ENCODE measurements around the gene ARF5. TPM values are rescaled to one million over a fixed set of nuclear protein-coding genes. Genes with fewer than 3 reads are reported as not detected.

ARF5 gene
- total and polyA plus RNA-seq, 2 of the 8 experiments (the other 6 are each of a cell fraction or from before 2014, with no cell fraction given): 154 to 579 TPM

- DNase-seq (ENCODE audit: low read depth in 1 of 2, low spot score in 2 of 2) (no peak), FAIRE-seq (no peak)
- Histone ChIP-seq H4K8ac (ENCODE audit: extremely low read depth, insufficient read depth, low read length) (0 out of 2 replicates have a peak overlapping the region, but pooled peaks have one; percentile 43), H4K5ac (ENCODE audit: insufficient read length, low read depth, low read length) (peak overlapping the region; percentile 43), H3K18ac (ENCODE audit: extremely low read depth, low read length) (0 out of 2 replicates have a peak overlapping the region, but pooled peaks have one; percentile 44), H3K23me2 (ENCODE audit: low read depth, low read length) (peaks cover 10% of the 10 kb centered on the region), H3K27me3 (replicated peaks in 1 of 4; ENCODE audit: control insufficient read depth in 3 of 4, extremely low read depth in 1 of 4, insufficient read depth in 3 of 4, low read length in 3 of 4) (peaks cover 5 to 23% (median 22%) of the 10 kb centered on the region in 4 experiments), H2BK15ac (ENCODE audit: low read length) (no peak overlapping the region; the same call in 1 of the 2 replicates), H3K4me3 (ENCODE audit: extremely low read depth in 1 of 4, insufficient read depth in 2 of 4, low read depth in 3 of 4, low read length in 4 of 4) (peak overlapping the region; percentile 65 to 89 (median 76)), H3K4me1 (replicated peaks in 1 of 4; ENCODE audit: control insufficient read depth in 3 of 4, insufficient read depth in 4 of 4, low read length in 3 of 4) (peaks cover 6 to 18% (median 8%) of the 10 kb centered on the region in 4 experiments), H3K9ac (replicated peaks in 1 of 4; ENCODE audit: extremely low read depth in 1 of 4, low read depth in 3 of 4, low read length in 3 of 4) (peak overlapping the region in 3 of 4 experiments; percentile 48 to 75 (median 59); a peak in 6 of 7 replicates), H2AFZ (ENCODE audit: low read length) (peak overlapping the region; percentile 92), H4K91ac (replicated peaks; ENCODE audit: insufficient read length, low read length) (peak overlapping the region; percentile 15), H3K79me2 (ENCODE audit: control insufficient read depth in 1 of 2, insufficient read depth in 2 of 2, low read length in 2 of 2) (peaks cover 0 to 17% of the 10 kb centered on the region in 2 experiments; a peak in 1 of 4 replicates), H2BK120ac (replicated peaks; ENCODE audit: low read depth, low read length) (no peak overlapping the region), H3K23ac (ENCODE audit: insufficient read length) (no peak overlapping the region), H3K36me3 (ENCODE audit: control insufficient read depth in 2 of 4, insufficient read depth in 4 of 4, low read length in 3 of 4) (peaks cover 5 to 18% (median 15%) of the 10 kb centered on the region in 4 experiments), H3K56ac (replicated peaks; ENCODE audit: insufficient read length, low read depth, low read length) (no peak overlapping the region), H3K14ac (ENCODE audit: insufficient read length) (no peak overlapping the region), H2BK5ac (ENCODE audit: low read depth, low read length) (no peak overlapping the region), H3K9me3 (ENCODE audit: insufficient read depth in 2 of 2, low read depth in 1 of 2, low read length in 1 of 2) (no peaks in the 10 kb centered on the region), H3K27ac (ENCODE audit: low read depth, low read length) (no peak overlapping the region), H2BK12ac (ENCODE audit: low read depth, low read length) (peak overlapping the region; percentile 68; the same call in 1 of the 2 replicates), H3K4me2 (ENCODE audit: insufficient read depth in 1 of 2, low read depth in 2 of 2, low read length in 2 of 2) (peak overlapping the region; percentile 90 to 95), H3K79me1 (ENCODE audit: low read depth, low read length) (peaks cover 8% of the 10 kb centered on the region; the same call in 1 of the 2 replicates), H2AK5ac (ENCODE audit: low read depth, low read length) (no peak overlapping the region), H4K20me1 (replicated peaks in 1 of 2; ENCODE audit: control insufficient read depth in 1 of 2, insufficient read depth in 2 of 2, low read length in 2 of 2) (peaks cover 4 to 14% of the 10 kb centered on the region in 2 experiments), H3K4ac (replicated peaks; ENCODE audit: insufficient read length, low read depth, low read length) (no peak overlapping the region), H2BK20ac (ENCODE audit: low read length) (no peak overlapping the region)
- POLR2A ChIA-PET (ENCODE audit: partially characterized antibody): interaction anchor here (0.9 to 1.9 kb wide), 3 partner anchors 33 to 239 kb away, joined by 3 to 7 read pairs (median 5); no protein-coding TSS in a partner anchor
- CTCF ChIA-PET (ENCODE audit: partially characterized antibody): interaction anchor here (0.6 to 8.1 kb wide), 8 partner anchors 9 to 140 kb away, joined by 3 to 55 read pairs (median 4); no protein-coding TSS in a partner anchor
- TF ChIP-seq SP2 (IDR thresholded peaks at IDR 0.05; ENCODE audit: low read length) (no peak), TEAD4 (IDR thresholded peaks at IDR 0.05; ENCODE audit: low read depth, low read length) (no peak), SP4 (IDR thresholded peaks at IDR 0.05; ENCODE audit: low read length) (no peak), RAD21 (IDR thresholded peaks at IDR 0.05 in 1 of 2, conservative IDR thresholded peaks at IDR 0.05 in 1 of 2; ENCODE audit: low read depth in 2 of 2, low read length in 2 of 2) (no peak), CREB1 (IDR thresholded peaks at IDR 0.05) (no peak), CHD2 (IDR thresholded peaks at IDR 0.05; ENCODE audit: low read length) (no peak)
- WGBS, 2 experiments (ENCODE audit: extremely low coverage in 1 of 2, insufficient coverage in 1 of 2, insufficient read length in 1 of 2, insufficient replicate concordance in 2 of 2, low coverage in 1 of 2, low lambda C conversion rate in 2 of 2, missing lambda C conversion rate in 1 of 2): 33% methylated on average over 20 of the region's 20 CpGs; no CpG with 5 or more reads in 1 of the 2 experiments
These were observed 570 bp upstream of the ARF5 start for GRCh38 chr7:127587663-127588018.
